Measurements from ENCODE around the gene CBY2.

DNA sequence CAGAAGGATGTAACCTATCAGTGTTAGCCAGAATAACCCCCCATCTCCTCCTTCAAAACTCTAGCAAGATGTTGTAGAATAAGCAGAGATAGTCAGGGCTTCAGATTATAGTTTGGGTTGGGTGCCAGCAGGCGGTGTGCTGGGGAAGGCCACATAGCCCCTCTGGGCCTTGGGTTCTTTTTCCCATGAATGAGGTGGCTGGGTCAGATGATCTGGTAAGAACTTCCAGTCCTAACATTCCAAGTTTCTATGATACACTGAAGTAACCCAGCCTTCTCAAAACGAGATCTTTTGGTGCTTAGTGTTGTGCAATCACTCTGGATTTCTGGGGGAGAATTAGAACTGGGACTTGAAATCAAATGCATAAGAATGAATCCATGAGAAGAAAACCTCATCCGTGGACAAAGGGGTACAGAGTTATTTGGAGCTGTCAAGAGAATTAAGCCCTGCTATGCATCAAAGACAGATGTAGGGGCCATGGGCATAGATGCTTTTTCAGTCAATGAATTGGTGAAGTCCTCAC, 810 bp downstream of the CBY2 start:
- TF ChIP-seq, protein P1, sequence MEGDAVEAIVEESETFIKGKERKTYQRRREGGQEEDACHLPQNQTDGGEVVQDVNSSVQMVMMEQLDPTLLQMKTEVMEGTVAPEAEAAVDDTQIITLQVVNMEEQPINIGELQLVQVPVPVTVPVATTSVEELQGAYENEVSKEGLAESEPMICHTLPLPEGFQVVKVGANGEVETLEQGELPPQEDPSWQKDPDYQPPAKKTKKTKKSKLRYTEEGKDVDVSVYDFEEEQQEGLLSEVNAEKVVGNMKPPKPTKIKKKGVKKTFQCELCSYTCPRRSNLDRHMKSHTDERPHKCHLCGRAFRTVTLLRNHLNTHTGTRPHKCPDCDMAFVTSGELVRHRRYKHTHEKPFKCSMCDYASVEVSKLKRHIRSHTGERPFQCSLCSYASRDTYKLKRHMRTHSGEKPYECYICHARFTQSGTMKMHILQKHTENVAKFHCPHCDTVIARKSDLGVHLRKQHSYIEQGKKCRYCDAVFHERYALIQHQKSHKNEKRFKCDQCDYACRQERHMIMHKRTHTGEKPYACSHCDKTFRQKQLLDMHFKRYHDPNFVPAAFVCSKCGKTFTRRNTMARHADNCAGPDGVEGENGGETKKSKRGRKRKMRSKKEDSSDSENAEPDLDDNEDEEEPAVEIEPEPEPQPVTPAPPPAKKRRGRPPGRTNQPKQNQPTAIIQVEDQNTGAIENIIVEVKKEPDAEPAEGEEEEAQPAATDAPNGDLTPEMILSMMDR (IDR thresholded peaks at IDR 0.05 in 8 of 11, conservative IDR thresholded peaks at IDR 0.05 in 3 of 11): no peak
- TF ChIP-seq POLR2A (IDR thresholded peaks at IDR 0.05) (no peak), POLR2AphosphoS5 (IDR thresholded peaks at IDR 0.05) (no peak)

Measured in spleen (tissue), 7 donors.